ENCODE results near the gene RAP2A. TPM values are rescaled to one million over a fixed set of nuclear protein-coding genes. Genes with fewer than 3 reads are reported as not detected.

The RAP2A gene
- total and polyA plus RNA-seq, 4 donors: 3.1 to 37.2 (median 6.7) TPM

DNA sequence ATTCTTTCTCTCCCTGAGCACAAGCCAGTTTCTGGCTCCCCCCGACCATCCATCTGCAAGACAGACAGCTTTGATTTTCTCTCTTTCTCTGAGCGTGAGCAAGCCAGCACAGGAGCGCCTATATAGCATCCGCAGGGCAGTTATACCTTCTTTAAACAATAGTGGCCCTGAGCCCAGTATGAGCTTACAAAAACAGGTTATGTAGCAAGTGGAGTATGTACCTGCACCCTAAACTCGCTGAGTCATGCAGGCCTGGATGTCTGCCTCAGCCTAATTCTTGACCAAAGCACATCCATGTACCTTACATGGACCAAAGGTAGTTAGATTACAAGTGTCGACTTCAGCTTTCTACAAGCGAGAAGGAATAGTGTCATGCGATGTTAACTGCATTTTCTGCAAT, 61.7 kb downstream of the RAP2A start:
- no peak overlapping the region for H3K4me3 ChIP-seq (ENCODE audit: low read depth in 1 of 3, low read length in 3 of 3)

DNA sequence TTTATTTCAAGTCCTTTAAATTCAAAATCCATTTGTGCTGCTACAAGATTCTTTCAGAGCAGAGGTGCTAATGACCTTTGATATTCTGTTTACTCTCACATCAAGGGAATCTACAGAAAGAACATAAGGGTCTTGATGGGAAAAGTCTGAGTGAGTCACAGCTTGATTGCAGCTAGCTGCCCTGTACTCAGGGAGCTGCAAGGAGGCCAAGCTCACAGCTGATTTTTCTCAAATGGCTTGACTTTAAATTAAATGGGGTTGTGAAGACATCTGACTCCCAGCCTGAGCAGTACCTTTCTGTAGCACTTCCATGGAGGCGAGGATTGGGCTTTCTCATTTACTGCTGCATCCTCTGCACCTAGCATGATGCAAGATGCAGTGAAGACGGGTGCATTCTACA, 62.5 kb downstream of the RAP2A start:
- Histone ChIP-seq H3K9me3 (ENCODE audit: control insufficient read depth in 4 of 4, low read length in 3 of 4) (peaks cover 0 to 1% (median 0%) of the 10 kb centered on the region in 4 donors), H3K9ac (ENCODE audit: low read depth in 1 of 2, low read length in 2 of 2) (no peak overlapping the region), H3K4me3 (ENCODE audit: low read depth in 1 of 3, low read length in 3 of 3) (no peak overlapping the region), H3K4me1 (ENCODE audit: control insufficient read depth in 4 of 4, insufficient read depth in 4 of 4, low read length in 3 of 4) (no peaks in the 10 kb centered on the region), H3K27ac (ENCODE audit: low read depth in 1 of 2, low read length in 2 of 2) (no peak overlapping the region), H3K27me3 (ENCODE audit: control insufficient read depth in 4 of 4, insufficient read depth in 4 of 4, low read length in 3 of 4) (no peaks in the 10 kb centered on the region), H3K36me3 (ENCODE audit: control insufficient read depth in 4 of 4, insufficient read depth in 3 of 4, low read depth in 1 of 4, low read length in 3 of 4) (no peaks in the 10 kb centered on the region)
- WGBS: 90% methylated on average over 2 of the region's 2 CpGs
- DNase-seq (ENCODE audit: low spot score): no peak
- TF ChIP-seq JUND (IDR thresholded peaks at IDR 0.05) (no peak), GABPA (IDR thresholded peaks at IDR 0.05 in 1 of 2, conservative IDR thresholded peaks at IDR 0.05 in 1 of 2) (no peak), NR2F2 (IDR thresholded peaks at IDR 0.05) (no peak), RXRA (IDR thresholded peaks at IDR 0.05) (no peak), RAD21 (IDR thresholded peaks at IDR 0.05) (no peak), EGR1 (IDR thresholded peaks at IDR 0.05; ENCODE audit: low read depth in 2 of 2) (no peak), HNF4A (conservative IDR thresholded peaks at IDR 0.05) (no peak), SP1 (IDR thresholded peaks at IDR 0.05) (no peak)
- TF ChIP-seq, protein P1, sequence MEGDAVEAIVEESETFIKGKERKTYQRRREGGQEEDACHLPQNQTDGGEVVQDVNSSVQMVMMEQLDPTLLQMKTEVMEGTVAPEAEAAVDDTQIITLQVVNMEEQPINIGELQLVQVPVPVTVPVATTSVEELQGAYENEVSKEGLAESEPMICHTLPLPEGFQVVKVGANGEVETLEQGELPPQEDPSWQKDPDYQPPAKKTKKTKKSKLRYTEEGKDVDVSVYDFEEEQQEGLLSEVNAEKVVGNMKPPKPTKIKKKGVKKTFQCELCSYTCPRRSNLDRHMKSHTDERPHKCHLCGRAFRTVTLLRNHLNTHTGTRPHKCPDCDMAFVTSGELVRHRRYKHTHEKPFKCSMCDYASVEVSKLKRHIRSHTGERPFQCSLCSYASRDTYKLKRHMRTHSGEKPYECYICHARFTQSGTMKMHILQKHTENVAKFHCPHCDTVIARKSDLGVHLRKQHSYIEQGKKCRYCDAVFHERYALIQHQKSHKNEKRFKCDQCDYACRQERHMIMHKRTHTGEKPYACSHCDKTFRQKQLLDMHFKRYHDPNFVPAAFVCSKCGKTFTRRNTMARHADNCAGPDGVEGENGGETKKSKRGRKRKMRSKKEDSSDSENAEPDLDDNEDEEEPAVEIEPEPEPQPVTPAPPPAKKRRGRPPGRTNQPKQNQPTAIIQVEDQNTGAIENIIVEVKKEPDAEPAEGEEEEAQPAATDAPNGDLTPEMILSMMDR (IDR thresholded peaks at IDR 0.05; ENCODE audit: low read depth, low read length, missing input control): no peak
- TF ChIP-seq, protein P2, sequence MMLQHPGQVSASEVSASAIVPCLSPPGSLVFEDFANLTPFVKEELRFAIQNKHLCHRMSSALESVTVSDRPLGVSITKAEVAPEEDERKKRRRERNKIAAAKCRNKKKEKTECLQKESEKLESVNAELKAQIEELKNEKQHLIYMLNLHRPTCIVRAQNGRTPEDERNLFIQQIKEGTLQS (IDR thresholded peaks at IDR 0.05): no peak
- TF ChIP-seq, protein P3, sequence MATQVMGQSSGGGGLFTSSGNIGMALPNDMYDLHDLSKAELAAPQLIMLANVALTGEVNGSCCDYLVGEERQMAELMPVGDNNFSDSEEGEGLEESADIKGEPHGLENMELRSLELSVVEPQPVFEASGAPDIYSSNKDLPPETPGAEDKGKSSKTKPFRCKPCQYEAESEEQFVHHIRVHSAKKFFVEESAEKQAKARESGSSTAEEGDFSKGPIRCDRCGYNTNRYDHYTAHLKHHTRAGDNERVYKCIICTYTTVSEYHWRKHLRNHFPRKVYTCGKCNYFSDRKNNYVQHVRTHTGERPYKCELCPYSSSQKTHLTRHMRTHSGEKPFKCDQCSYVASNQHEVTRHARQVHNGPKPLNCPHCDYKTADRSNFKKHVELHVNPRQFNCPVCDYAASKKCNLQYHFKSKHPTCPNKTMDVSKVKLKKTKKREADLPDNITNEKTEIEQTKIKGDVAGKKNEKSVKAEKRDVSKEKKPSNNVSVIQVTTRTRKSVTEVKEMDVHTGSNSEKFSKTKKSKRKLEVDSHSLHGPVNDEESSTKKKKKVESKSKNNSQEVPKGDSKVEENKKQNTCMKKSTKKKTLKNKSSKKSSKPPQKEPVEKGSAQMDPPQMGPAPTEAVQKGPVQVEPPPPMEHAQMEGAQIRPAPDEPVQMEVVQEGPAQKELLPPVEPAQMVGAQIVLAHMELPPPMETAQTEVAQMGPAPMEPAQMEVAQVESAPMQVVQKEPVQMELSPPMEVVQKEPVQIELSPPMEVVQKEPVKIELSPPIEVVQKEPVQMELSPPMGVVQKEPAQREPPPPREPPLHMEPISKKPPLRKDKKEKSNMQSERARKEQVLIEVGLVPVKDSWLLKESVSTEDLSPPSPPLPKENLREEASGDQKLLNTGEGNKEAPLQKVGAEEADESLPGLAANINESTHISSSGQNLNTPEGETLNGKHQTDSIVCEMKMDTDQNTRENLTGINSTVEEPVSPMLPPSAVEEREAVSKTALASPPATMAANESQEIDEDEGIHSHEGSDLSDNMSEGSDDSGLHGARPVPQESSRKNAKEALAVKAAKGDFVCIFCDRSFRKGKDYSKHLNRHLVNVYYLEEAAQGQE (IDR thresholded peaks at IDR 0.05): no peak
- TF ChIP-seq, protein P4, sequence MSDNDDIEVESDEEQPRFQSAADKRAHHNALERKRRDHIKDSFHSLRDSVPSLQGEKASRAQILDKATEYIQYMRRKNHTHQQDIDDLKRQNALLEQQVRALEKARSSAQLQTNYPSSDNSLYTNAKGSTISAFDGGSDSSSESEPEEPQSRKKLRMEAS (IDR thresholded peaks at IDR 0.05): no peak

More for the DNA sequence above, 61.7 kb downstream of the RAP2A start:
- DNase-seq (ENCODE audit: low spot score): no peak
- H3K27ac ChIP-seq (ENCODE audit: low read depth in 1 of 2, low read length in 2 of 2): no peak overlapping the region
- TF ChIP-seq YY1 (IDR thresholded peaks at IDR 0.05) (no peak), RAD21 (IDR thresholded peaks at IDR 0.05) (no peak), FOXA2 (IDR thresholded peaks at IDR 0.05) (no peak), JUND (IDR thresholded peaks at IDR 0.05) (no peak), FOXA1 (IDR thresholded peaks at IDR 0.05) (no peak), HNF4G (IDR thresholded peaks at IDR 0.05) (no peak), GABPA (IDR thresholded peaks at IDR 0.05 in 1 of 2, conservative IDR thresholded peaks at IDR 0.05 in 1 of 2) (no peak), SP1 (IDR thresholded peaks at IDR 0.05) (no peak), EGR1 (IDR thresholded peaks at IDR 0.05; ENCODE audit: low read depth in 2 of 2) (no peak)
- TF ChIP-seq, protein P3 (IDR thresholded peaks at IDR 0.05): no peak
- TF ChIP-seq, protein P2 (IDR thresholded peaks at IDR 0.05): no peak
- TF ChIP-seq, protein P5, sequence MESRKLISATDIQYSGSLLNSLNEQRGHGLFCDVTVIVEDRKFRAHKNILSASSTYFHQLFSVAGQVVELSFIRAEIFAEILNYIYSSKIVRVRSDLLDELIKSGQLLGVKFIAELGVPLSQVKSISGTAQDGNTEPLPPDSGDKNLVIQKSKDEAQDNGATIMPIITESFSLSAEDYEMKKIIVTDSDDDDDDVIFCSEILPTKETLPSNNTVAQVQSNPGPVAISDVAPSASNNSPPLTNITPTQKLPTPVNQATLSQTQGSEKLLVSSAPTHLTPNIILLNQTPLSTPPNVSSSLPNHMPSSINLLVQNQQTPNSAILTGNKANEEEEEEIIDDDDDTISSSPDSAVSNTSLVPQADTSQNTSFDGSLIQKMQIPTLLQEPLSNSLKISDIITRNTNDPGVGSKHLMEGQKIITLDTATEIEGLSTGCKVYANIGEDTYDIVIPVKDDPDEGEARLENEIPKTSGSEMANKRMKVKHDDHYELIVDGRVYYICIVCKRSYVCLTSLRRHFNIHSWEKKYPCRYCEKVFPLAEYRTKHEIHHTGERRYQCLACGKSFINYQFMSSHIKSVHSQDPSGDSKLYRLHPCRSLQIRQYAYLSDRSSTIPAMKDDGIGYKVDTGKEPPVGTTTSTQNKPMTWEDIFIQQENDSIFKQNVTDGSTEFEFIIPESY (IDR thresholded peaks at IDR 0.05): no peak
- no peaks in the 10 kb centered on the region for H3K36me3 ChIP-seq (ENCODE audit: control insufficient read depth in 4 of 4, insufficient read depth in 3 of 4, low read depth in 1 of 4, low read length in 3 of 4)
- no peaks in the 10 kb centered on the region for H3K27me3 ChIP-seq (ENCODE audit: control insufficient read depth in 4 of 4, insufficient read depth in 4 of 4, low read length in 3 of 4)
- peaks cover 0 to 2% (median 0%) of the 10 kb centered on the region in 4 donors for H3K9me3 ChIP-seq (ENCODE audit: control insufficient read depth in 4 of 4, low read length in 3 of 4)
- H3K9ac ChIP-seq (ENCODE audit: low read depth in 1 of 2, low read length in 2 of 2): no peak overlapping the region
- 94% methylated on average over 8 of the region's 8 CpGs for WGBS
- H3K4me1 ChIP-seq (ENCODE audit: control insufficient read depth in 4 of 4, insufficient read depth in 4 of 4, low read length in 3 of 4): no peaks in the 10 kb centered on the region

Data from liver (tissue), 9 donors.